Measurements from ENCODE around the gene ATP11A.
"Not testable (repeated sequence)": the region's sequence is repeated elsewhere in the genome, so short reads cannot be mapped to it uniquely, and the experiment has no call there.

The ATP11A gene

DNA sequence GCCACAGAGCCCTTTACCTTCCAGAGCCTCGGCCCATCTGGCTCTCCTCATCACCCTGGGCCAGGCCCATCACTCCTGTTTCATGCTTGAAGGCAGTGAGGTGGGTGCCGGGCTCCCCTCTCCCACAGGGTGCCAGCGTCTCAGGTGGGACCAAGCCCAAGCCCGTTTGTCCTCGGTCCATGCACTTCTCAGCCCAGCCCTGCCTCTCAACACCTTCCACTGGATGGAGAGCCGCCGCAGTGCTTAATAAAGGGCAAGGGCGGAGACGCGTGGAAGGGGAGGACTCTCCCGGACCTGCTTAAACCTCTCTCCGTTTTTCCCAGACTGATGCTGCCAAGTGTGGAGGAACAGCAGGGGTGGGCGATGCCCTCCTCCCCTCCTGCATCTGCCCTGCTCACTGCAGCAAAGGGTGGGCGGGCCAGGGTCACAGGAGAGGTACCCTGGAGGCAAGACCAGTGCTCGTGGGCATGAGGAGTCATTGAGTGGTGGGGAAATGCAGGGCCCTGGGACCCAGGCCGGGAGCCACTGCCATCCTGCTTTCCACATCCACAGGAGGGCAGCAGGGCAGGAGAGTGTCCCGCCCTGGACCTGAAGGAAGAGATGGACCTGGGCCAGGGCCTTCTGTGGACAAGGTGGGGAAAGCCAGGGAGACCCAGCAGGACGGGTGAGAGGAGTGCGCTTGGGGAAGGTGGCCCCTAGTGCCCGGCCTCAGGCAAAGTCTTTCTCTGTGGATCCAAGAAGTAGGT lies 9.7 kb upstream of the ATP11A start:
- no peak overlapping the region for H3K4me3 ChIP-seq (ENCODE audit: low read length)
- TF ChIP-seq CTCF (conservative IDR thresholded peaks at IDR 0.05; ENCODE audit: low read depth, low read length) = no peak
- no peak for DNase-seq (ENCODE audit: low read depth)

DNA sequence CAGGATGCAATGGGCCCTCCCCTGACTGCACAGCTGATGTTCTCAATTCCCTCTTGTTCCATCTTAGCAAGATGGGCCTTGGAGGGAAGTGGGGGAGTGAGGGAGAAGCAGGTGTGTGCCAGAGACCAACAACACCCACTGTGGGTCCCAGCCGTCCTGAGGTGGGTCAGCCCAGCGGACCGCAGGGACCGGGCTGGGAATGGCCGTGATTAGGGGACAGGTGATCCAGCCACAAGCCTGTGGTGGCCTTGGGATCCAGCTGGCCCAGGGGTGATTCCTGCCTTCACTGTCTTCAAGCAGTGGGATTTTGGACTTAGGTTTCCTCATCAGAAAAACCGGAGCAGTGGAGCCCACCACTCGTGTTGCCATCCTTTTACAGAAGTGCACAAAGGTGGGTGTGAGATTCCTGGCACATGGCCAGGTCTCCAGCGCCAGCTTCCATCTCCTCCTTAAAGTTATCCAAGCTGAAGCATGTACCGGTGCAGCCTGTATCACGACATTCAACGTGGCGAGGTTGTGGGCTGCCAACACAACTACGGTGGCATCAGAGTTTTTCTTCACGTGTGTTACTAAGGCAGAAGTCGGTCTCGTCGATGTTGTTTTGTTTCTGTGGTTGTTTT lies 9.0 kb upstream of the ATP11A start:
- no peak for DNase-seq (ENCODE audit: low read depth)
- H3K4me3 ChIP-seq (ENCODE audit: low read length) = no peak overlapping the region
- no peak for TF ChIP-seq CTCF (conservative IDR thresholded peaks at IDR 0.05; ENCODE audit: low read depth, low read length)

DNA sequence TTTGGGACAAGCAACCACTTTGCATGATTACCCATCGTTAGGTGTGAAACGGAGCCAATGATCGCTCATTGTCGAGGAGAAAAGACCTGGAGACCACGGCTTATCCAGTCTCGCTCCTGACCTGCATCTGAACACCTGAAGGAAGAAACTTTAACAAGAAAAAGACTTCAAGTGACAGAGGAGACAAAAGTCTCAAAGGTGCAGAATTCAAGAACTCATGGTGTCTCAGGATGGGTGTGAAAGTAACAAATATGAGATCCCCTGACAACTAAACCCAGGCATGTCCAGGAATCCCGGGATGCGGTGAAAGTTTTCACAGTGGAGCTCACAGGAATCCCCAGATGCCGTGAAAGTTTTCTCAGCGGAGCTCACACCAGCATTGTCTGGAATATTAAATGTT lies 6.3 kb upstream of the ATP11A start:
- DNase-seq (ENCODE audit: low read depth) = no peak
- H3K4me3 ChIP-seq (ENCODE audit: low read length) = no peak overlapping the region
- no peak for TF ChIP-seq CTCF (conservative IDR thresholded peaks at IDR 0.05; ENCODE audit: low read depth, low read length)

DNA sequence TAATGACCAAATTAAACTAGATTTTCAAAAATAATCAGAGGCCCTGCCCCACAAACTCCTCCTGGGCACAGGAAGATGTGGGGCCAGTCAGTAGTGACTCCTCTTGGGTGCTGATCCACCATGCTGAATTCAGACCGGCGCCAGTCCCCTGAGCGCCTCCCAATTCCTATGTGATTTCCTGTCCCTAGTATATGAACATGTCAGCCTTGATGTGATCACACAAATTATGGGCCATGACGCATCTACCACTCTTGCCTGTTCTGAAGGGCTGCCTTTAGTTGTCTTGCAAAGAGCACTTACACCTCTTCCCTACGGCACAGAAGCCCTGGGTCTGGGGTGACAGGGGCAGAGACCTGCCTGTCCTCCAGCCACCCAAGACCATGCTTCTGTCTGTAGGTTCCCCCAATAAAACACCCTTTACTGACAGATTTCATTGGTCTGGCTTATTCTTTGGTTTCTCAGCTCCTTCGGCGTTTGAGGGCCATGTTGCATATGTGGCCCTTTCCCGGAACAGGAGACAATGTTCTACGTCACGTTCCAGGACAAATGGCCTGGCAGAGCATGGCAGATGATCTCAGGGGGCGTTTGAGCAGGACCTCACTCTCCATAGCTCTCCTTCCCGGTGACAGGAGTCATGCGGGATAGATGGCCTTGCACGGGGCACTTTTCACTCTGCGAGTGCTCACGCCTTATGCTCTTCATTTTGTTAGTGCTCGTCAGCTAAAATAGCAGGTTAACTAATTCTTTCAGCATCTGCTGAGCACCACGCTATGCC lies 5.6 kb upstream of the ATP11A start:
- no peak overlapping the region for H3K4me3 ChIP-seq (ENCODE audit: low read length)
- TF ChIP-seq CTCF (conservative IDR thresholded peaks at IDR 0.05; ENCODE audit: low read depth, low read length) = no peak
- DNase-seq (ENCODE audit: low read depth) = no peak

- not testable (repeated sequence) for H3K4me3 ChIP-seq (ENCODE audit: low read length); DNase-seq (ENCODE audit: low read depth)
Observed at GRCh38 chr13:112685189-112685805, 4.5 kb upstream of the ATP11A start.

GRCh38 chr13:112685896-112686295 lies 3.9 kb upstream of the ATP11A start:
- no peak overlapping the region for H3K4me3 ChIP-seq (ENCODE audit: low read length)
- TF ChIP-seq CTCF (conservative IDR thresholded peaks at IDR 0.05; ENCODE audit: low read depth, low read length) = no peak
- no peak for DNase-seq (ENCODE audit: low read depth)

- H3K4me3 ChIP-seq (ENCODE audit: low read length) = no peak overlapping the region
- DNase-seq (ENCODE audit: low read depth) = no peak
- no peak for TF ChIP-seq CTCF (conservative IDR thresholded peaks at IDR 0.05; ENCODE audit: low read depth, low read length)
Observed at GRCh38 chr13:112686364-112686763, 3.5 kb upstream of the ATP11A start.

Measured in retinal pigment epithelial cell (primary cell).